Activated CD8-positive, alpha-beta memory T cell treated with anti-CD3 and anti-CD28 coated beads, Interleukin-2, amount 50 U/mL, for 1 hour (primary cell): ENCODE results near the gene LRRC52.

ENCODE experiments used
- DNase-seq: peaks from one replicate; pipeline ENCODE4 v3.0.0-alpha.2; 2020; ENCODE audit errors: extremely low read depth

Gene LRRC52, protein sequence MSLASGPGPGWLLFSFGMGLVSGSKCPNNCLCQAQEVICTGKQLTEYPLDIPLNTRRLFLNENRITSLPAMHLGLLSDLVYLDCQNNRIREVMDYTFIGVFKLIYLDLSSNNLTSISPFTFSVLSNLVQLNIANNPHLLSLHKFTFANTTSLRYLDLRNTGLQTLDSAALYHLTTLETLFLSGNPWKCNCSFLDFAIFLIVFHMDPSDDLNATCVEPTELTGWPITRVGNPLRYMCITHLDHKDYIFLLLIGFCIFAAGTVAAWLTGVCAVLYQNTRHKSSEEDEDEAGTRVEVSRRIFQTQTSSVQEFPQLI

DNA sequence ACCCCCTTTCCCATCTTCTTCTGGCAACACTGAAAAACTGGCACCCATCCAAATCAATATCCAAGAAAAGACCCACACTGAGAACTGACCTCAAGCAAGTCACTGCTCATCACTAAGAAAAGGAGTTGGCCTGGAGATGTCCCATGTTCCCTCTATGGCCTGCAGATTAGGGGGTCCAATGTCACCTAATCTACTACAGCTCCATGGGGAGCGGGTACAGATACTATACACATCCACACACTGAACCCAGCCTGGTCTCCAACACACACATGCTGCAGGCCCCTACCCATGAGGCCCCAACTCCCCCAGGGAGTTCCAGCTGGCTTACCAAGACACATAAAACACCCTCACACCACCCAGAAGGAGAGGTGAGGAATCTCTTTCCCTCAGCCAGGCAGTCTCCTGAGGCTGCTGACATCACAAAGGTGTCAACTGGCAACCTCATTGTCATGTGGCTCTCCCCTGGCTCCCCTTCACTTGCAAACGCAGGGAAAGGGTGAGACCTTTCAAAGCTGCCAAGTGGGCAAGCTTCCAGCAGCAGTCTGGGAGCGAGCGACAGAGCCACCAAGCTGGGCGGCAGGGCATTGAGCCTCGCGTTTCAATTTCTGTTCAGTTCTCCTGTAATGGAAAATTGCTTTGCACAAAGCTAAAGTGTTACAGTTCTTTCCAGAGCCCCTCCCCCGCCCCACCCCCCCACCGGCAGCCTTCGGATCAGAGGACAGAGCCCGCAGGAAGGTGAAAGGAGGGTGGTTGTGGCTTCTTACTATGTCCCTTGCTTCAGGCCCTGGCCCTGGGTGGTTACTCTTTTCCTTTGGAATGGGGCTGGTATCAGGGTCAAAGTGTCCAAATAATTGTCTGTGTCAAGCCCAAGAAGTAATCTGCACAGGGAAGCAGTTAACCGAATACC is at the start of gene LRRC52:
TSS of gene LRRC52 (plus strand) at position 469 of the 907 bp plus-strand sequence. CDS start at position 766, 297 bp downstream.
- DNase-seq: no peak

DNA sequence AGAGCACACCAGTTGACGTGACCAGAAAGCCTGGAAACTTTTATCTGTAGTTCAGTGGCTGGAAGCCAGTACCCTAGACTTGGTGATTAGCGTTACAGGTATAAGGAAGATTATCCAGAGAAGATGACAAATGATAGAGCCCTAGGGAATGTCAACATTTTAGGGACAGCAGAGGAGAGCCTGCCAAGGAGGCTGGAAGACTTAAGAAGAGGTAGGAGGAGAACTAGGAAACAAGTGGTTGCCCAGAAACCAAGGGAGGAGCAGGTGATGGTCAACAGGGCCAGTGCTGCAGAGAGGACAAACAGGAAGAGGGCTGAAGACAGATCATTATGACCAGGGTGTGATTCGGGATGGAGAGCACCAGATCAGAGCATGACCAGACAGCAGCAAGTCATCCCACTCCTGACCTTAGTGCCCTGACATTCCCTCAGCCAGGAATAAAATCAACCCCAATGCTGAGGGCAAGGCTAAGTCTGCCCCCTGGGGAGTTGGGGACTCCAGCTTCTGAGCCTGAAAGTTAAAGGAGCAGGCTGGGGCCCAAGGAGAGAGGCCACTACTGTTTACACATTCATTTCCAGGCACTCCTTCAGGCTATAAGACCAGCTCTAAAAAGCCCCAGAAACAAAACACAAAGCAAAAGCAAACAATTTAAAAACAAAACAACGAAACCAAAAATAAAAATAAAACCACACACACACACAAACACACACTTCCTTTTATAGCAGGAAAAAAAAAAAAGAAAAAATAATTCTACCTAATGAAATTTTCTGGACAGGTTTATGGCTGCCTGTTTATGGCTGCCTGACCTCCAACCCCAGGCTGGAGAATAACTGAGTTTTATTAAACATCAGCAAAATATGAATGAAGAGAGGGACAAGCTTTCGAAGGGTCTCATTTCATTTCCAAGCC is 48.6 kb upstream of the LRRC52 start:
- no peak for DNase-seq

DNA sequence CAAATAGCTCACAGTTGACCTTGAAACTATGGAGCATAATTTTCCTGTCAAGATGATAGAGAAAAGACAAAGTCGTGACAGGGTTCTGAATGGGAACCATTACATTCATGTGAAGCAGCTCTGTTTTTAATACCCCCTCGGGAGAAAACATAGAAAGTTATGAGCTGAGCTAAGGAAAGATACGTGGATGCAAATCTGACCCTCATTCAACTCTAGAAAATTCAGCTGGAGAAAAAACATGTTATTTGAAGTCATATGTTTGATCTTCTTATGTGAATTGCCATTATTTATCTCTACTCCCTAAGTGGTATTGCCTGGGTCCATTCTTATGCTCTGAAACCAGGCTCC is 48.0 kb upstream of the LRRC52 start:
- no peak for DNase-seq

DNA sequence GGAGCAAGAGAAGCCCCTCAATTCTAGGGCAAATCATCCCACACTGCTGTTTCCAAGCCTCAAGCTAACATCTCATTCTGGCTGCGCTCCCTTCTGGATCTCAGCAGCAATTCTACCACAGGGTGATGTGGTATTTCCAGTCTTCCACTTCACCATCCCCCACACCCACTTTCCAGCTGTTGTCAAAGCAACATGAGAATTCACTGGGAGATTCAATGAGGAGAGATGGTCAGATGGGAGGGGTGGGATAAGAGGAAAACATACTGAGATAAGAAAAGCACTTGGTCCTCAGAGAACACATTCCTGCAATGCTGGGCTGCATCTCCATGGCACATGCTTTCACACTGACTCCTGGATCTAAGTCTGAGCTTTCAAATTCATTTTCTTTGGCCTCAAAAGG is 47.3 kb upstream of the LRRC52 start:
- no peak for DNase-seq

DNA sequence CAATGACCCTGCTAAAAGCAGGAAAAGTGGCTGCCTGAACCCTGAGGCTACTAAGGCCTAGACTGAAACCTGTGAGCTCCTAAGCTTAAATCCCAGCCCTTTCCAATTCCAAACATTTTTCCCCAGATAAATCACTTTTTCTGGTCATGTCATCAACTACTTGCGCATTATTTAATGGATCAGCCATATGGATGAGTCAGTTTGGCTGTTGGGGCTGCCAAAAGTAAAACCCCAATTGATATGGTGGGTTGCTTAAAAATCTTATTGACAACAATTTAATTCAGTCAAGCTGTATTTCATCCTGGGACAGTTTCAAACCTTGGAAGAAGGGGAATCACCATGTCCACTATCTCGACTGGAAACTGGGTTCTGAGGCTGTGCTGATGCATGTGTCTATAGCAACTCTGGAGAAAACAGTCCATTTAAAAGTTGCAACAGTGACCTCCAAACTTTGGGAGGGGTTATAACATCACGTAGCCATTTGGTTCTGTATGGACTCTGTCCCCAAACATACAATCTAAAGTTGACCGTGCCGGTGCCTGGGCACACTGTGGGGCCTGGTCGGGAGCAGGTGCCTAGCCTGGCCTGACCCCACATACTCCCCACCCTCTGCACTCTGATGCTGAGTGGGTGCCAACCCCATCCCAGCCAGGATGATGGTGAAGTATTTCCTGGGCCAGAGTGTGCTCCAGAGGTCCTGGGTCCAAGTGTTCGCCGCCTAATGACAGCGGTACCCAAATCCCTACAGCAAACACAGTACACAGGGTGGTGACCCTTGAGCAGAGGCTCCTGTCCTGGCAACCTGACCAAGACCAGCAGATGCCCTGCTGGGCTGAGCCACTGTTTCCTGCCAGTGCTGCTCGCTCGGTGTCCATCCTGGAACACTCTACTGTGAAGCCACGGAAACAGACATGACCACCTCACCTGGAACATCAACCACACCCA is 46.5 kb upstream of the LRRC52 start:
- DNase-seq: no peak

DNA sequence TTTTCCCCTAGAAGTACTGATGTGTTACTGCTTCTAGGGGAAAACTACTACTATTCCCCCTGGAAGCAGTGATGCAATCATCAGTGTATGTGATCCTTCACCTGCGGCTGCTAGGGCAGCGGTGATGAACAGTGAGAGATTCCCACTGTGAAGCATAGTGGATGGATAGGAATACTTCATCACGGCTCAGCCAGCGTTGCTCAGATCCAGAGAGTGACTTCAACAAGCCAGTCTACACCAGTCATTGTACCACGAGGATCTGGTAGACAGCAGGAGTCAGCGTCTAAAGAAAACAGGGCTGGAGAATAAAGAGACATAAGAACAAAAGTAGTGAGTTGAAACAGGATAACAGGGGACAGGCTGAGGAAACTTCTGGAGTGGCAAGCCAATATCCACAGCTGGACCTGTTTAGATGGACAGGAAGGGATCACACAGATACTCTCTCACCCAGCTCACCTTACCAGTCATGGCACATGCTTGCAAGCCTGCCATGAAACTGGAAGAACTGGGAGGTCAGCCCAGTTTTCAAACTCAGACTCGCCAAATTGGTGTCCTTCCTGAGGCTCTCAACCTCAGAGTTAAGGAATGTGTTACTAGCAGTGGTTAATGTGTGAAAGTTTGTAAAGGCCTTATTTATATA is 42.4 kb upstream of the LRRC52 start:
- DNase-seq: no peak

DNA sequence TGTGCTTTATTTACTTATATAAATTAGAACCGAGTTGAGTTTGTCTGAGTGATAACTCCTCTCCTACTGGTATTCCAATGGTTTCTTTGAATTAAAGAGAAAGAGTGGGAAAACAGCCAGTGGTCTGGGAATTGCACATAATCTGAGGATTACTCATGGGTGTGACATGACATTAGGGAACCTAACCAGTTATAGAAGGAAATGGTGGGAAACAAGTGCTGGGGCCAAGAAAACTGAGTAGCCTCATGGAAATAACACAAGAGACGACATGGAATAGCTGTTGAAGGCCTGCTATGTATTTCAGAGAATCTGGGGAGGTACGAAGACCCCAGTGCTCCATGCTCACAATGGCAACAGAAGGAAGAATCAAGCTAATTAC is 41.8 kb upstream of the LRRC52 start:
- DNase-seq: no peak

DNA sequence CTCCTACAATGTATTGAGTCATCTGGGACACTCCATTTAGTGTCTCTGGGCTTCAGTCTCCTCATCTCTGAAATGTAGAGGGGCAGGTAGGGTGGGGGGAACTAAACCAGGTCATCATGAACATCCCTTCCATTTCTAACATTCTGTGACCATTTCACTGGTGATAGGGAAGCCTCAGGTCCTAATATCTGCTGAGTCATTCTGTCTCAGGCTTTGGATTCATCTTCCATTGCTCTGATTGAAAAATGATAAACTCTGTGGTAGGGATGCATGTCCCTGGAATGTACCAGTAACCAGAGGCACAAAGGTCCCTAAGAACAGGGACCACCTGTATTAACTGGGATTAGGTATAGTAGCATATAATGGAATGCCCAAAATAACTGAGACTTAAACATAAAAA is 36.2 kb upstream of the LRRC52 start:
- no peak for DNase-seq

GRCh38 chr1:165508291-165508690 is 35.5 kb upstream of the LRRC52 start:
- DNase-seq: no peak

- no peak for DNase-seq
Measured at GRCh38 chr1:165512816-165513215, 31.0 kb upstream of the LRRC52 start.

GRCh38 chr1:165516469-165516868 is 27.3 kb upstream of the LRRC52 start:
- no peak for DNase-seq

DNA sequence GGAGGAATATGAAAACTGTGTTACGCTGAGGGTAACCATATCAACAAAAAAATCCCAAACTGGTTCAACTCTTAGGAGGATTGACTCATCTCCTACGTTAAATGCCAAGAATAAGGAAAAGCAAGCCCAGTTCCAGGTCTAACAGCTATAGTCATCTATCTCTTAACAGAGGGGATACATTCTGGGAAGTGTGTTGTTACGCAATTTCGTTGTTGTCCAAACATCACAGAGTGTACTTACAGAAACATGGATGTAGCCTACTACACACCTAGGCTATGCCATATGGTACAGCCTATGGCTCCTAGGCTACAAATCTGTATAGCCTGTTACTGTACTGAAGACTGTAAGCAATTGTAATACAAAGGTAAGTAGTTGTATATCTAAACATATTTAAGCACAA is 23.2 kb upstream of the LRRC52 start:
- DNase-seq: no peak

DNA sequence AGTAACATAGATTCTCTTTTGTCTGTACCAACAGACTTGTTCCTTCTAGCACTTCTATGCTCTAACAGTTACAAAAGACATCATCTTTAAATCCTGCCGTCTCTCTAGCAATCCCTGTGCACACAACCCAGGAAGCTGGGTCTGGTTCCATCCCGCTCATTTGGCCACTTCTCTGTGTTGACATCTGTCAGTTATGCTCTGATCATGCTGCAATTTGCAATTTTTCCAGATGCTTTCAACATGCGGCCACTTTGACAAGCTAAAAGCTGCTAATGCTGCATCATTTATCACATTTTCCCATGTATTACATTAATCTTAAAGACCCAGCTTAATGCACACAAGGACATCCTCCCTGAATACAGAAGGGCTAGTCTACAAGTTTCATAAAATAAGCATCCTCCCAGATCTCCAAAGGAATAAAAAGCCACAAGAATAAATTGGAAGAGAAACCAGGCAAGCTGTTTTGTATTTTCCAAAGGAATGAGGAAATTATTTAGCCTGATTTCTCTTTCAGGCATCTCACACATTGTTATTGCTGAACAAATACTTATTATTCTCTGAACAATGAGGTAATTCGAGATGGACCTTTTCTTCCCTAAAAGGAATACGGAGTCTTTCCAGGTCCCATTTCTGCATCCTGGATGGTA is 19.0 kb upstream of the LRRC52 start:
- no peak for DNase-seq

DNA sequence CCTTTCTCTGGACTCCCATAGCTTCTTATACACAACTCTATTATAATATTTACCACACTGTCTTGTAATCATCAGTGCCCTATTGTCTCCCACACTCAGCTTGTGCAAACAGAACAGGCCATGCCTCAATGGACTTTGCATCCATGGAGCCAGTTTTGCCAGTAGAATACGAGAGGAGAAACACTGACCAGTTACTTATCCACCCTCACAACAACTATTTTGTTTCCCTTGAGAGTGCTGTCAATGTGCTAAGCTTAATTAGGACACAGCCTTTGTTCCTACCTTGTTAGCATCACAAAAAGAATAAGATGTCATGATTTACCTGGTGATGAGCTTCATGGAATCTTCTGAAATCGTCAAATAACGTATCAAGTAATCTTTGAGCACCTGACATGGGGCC is 18.1 kb upstream of the LRRC52 start:
- no peak for DNase-seq

DNA sequence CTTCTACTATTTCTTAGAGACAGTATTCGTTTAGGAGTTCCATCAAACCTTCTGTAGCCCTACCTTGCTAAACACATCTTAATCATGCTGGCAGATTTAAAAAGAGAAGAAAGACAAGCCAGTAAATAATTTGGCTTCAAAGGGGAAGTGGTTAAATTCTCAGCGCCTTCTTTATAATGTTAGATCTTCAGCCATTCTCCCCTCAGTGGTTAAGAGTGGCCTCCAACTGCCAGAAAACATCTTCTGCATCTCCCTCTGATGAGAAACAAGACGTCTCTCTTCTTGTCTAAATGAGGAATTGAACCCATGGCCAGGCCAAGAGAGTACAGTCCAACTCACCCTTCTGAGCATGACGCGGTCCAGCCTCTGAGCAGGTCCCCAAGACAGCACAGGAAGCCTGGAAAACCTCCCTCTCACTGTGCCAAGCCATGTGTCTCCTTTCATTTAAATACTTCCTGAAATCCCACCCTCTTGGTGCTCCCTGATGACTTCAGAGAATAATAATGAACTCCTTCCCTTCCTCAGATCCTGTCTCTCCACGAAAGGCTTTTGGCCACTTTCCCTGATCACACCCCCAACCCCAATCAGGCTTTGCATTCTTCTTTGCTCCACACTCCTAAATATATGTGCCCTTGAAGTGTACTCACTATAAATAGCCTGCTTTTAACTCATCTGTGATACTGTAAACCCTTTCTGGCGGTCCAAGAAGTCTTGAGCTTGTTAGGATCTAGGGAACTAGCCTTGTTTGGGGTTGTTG is 16.4 kb upstream of the LRRC52 start:
- DNase-seq: no peak

DNA sequence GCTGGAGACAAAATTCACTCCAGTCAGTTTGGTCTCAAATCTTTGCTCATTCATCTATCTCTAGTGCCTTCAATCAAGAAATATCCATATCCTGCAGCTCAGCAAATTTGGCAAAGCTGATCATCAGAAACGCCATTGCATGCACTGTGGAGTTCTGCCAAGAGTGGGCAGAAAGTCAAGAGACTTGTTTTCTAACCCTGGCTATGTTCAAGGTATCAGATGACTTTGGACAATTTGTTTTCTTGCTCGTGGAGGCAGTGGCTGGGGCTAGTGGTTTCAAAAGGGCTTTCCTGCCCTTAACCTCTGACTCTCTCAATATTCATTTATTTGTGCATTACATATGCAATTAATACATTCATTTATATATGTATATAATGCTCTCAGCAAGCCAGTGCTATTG is 12.8 kb upstream of the LRRC52 start:
- DNase-seq: no peak

GRCh38 chr1:165532053-165532452 is 11.7 kb upstream of the LRRC52 start:
- DNase-seq: no peak

- DNase-seq: no peak
Measured at GRCh38 chr1:165533254-165533653, 10.5 kb upstream of the LRRC52 start.

- no peak for DNase-seq
Measured at GRCh38 chr1:165536016-165536415, 7.8 kb upstream of the LRRC52 start.
